Fibroblast of villous mesenchyme (primary cell): ENCODE data around the gene CEP112. TPM values are rescaled to one million over a fixed set of nuclear protein-coding genes. Genes with fewer than 3 reads are reported as not detected.

Experiments used
- DNase-seq: peaks from one replicate; pipeline ENCODE4 v3.0.0-alpha.2; 2010; ENCODE audit warnings: low read depth
- H3K4me3 ChIP-seq: 2 replicates; pipeline ENCODE4 v1.5.1; 2011; ENCODE audit warnings: low read depth, mild to moderate bottlenecking, low read length
- CTCF ChIP-seq: IDR thresholded peaks from 2 replicates; pipeline ENCODE4 v1.5.1; 2012; ENCODE audit warnings: low read depth, mild to moderate bottlenecking, low read length; ENCODE audit not compliant: insufficient read depth
- total RNA-seq: library from RNA; depleted of rRNA; stranded (reverse); fragments of >200 nt; gene quantifications from 2 replicates; pipeline ENCODE4 v1.2.3, GENCODE V29; 2012

The CEP112 gene
- total RNA-seq, 1 donor: 10.8 TPM

- no peak for TF ChIP-seq CTCF
Observed at GRCh38 chr17:66190738-66191592, 968 bp downstream of the CEP112 start.

GRCh38 chr17:66187718-66188117 is 4.2 kb downstream of the CEP112 start:
- H3K4me3 ChIP-seq: no peak overlapping the region
- DNase-seq: no peak
- no peak for TF ChIP-seq CTCF

More at GRCh38 chr17:66190738-66191592, 968 bp downstream of the CEP112 start:
- DNase-seq: peak; percentile 47
- H3K4me3 ChIP-seq: peak overlapping the region; percentile 67

GRCh38 chr17:66185862-66186261 is 6.1 kb downstream of the CEP112 start:
- no peak overlapping the region for H3K4me3 ChIP-seq
- TF ChIP-seq CTCF: no peak
- DNase-seq: no peak

- no peak for DNase-seq
- no peak for TF ChIP-seq CTCF
- no peak overlapping the region for H3K4me3 ChIP-seq
Observed at GRCh38 chr17:66184392-66184791, 7.5 kb downstream of the CEP112 start.

- TF ChIP-seq CTCF: no peak
- no peak for DNase-seq
- H3K4me3 ChIP-seq: no peak overlapping the region
Observed at GRCh38 chr17:66183529-66183928, 8.4 kb downstream of the CEP112 start.

- no peak for TF ChIP-seq CTCF
- no peak for DNase-seq
- no peak overlapping the region for H3K4me3 ChIP-seq
Observed at GRCh38 chr17:66178642-66179041, 13.3 kb downstream of the CEP112 start.
